ENCODE data around the gene SGCA. TPM values are rescaled to one million over a fixed set of nuclear protein-coding genes. Genes with fewer than 3 reads are reported as not detected.

Gene SGCA
- total RNA-seq, 1 donor from 2014 or later, result 0.64 TPM

Other genes with a start within 250 kb of the SGCA start
- gene DLX4, start 196.8 kb upstream of the SGCA start, total RNA-seq, result 0.52 TPM
- 4.0 TPM for gene DLX3, start 170.8 kb upstream of the SGCA start, total RNA-seq
- gene ITGA3, start 109.9 kb upstream of the SGCA start, total RNA-seq, result 83.1 TPM
- gene PDK2, start 70.7 kb upstream of the SGCA start, total RNA-seq, result 13.6 TPM
- gene SAMD14, start 35.8 kb upstream of the SGCA start, total RNA-seq, result 0.16 TPM
- gene PPP1R9B, start 15.3 kb upstream of the SGCA start, total RNA-seq, result 26.3 TPM
- gene COL1A1, start 35.6 kb downstream of the SGCA start, total RNA-seq, result 42.7 TPM
- gene TMEM92, start 108.5 kb downstream of the SGCA start, total RNA-seq, result 0.88 TPM
- 10.8 TPM for gene XYLT2, start 180.1 kb downstream of the SGCA start, total RNA-seq
- 64.7 TPM for gene MRPL27, start 207.2 kb downstream of the SGCA start, total RNA-seq
- 2.4 TPM for gene EME1, start 207.2 kb downstream of the SGCA start, total RNA-seq
- gene LRRC59, start 231.5 kb downstream of the SGCA start, total RNA-seq, result 68.2 TPM

Measured in esophagus mucosa (tissue), 1 donor.